GM12874 (cell line): ENCODE data around the gene ADGRG1.

Experiments
- TF ChIP-seq, protein P1 (sequence below): IDR thresholded peaks from 2 replicates; pipeline ENCODE4 v1.5.1; 2011; ENCODE audit warnings: low read depth, mild to moderate bottlenecking, control low read depth, low read length, moderate library complexity; ENCODE audit not compliant: insufficient read depth

ADGRG1 gene

DNA sequence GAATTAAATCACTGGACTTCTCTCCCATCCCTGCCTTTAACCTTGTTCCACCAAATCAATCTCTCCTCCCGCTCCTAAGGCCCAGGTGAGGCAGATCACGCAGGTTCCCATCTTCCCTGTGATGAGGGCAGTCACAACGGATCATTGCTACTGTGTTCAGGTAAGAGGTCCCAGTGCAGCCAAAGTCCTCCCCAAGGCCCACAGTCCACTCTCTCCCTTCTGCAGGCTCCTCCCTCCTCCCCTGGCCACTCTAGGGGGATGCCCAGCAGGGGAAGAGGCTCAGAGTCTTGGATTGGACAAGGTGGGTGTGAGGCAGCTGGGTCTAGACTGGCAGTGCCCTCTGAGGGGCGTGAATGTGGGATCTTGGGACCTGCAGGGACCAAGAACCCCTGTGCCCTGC lies 37.1 kb downstream of the ADGRG1 start:
- TF ChIP-seq, protein P1, sequence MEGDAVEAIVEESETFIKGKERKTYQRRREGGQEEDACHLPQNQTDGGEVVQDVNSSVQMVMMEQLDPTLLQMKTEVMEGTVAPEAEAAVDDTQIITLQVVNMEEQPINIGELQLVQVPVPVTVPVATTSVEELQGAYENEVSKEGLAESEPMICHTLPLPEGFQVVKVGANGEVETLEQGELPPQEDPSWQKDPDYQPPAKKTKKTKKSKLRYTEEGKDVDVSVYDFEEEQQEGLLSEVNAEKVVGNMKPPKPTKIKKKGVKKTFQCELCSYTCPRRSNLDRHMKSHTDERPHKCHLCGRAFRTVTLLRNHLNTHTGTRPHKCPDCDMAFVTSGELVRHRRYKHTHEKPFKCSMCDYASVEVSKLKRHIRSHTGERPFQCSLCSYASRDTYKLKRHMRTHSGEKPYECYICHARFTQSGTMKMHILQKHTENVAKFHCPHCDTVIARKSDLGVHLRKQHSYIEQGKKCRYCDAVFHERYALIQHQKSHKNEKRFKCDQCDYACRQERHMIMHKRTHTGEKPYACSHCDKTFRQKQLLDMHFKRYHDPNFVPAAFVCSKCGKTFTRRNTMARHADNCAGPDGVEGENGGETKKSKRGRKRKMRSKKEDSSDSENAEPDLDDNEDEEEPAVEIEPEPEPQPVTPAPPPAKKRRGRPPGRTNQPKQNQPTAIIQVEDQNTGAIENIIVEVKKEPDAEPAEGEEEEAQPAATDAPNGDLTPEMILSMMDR: no peak

- TF ChIP-seq, protein P1: no peak
These were observed 38.1 kb downstream of the ADGRG1 start for GRCh38 chr16:57666353-57667047.

- TF ChIP-seq, protein P1: no peak
These were observed 38.7 kb downstream of the ADGRG1 start for GRCh38 chr16:57667048-57667525.

DNA sequence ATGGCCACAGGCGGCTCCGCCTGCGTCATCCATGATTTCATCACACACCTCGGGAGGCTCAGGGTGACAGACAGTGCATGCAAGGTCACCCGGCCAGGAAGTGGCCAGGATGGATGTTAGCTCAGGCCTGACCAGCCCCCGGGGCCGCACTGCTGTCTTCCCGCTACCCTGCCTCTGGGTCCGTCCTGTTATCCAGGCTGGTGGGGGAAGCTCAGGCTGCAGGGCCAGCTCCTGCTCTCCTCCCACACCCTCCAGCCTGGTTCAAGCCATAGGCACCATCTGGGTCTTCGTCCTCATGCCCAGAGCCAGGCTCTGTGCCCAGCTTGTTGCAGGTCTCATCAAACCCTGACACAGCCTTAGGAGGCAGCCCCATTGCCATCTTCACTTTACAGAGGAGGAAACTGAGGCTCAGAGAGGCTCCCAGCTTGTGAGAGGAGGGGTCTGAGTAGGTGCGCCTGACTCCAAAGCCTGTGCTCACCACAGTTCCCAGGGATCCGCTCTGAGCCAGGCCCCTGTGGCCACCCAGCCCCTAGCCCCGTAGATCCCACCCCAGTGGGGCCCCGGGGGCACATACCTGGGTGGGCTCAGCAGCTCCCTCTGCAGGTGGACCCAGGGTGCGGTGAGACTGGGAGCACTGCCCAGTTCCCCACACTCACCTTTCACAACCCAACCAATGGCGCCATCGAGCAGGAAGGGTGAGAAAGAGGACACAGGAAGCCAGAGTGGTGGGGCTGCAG lies 39.3 kb downstream of the ADGRG1 start:
- TF ChIP-seq, protein P1: peak; percentile 41; the same call in 1 of the 2 replicates

DNA sequence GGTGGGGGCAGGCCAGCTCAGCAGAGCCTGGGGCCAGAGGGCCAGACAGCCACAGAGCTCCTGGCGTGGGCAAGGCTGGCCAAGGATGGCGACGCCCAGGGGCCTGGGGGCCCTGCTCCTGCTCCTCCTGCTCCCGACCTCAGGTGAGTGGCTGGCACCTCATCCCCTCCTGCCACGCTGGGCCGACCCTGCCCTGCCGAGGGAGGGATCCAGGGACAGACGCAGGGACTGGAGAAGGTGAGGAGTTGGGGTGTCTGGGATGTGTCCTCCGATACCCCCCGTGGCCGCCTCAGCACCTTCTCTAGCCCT lies 39.8 kb downstream of the ADGRG1 start, which contains the start of gene ADGRG3:
ADGRG3 (plus strand) TSS at position 44 of the 309 bp plus-strand sequence; CDS start at position 86, 42 bp downstream.
- TF ChIP-seq, protein P1: no peak

DNA sequence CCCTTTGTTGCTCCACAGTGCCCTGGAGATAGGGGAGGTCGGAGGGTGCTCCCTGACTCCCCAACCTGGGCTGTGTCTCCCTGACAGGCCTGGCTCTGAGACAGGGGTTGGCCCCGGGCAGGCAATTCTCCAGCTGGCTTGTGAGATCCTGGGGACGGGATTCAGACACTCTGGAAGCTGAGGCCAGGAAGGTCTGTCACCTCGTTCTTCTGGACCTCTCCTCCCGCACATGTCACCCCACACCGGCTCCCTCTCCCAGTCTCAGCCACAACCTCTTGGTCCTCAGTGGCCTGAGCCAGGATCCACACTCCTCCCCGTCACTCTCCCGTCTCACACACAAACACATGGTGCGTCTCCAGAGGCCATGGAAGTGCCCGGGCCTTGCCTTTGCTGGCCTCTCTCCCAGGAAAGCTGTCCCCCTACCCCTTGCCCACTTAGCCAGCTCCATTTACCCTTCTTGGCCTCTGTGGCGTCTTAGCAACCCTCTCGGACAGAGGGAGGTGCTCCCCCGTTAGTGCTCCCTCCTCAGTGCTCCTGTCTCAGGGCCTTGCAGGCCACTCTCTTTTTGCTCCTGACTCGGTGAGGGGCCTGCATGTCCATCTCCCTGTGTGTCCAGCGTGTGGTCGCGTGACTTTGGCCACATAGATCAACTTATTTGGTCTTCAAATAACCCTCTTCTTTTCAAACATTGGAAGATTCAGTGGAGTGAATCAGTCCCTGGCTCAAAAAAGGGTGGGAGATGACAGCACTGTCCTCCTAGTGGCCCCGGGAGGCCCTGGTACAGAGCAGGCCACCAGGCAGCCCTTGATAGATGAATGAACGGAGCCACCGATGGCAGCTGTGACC lies 40.4 kb downstream of the ADGRG1 start:
- TF ChIP-seq, protein P1: no peak
